CD4-positive, alpha-beta T cell treated with Interleukin-4 for 1 hour (primary cell): ENCODE measurements around the gene MIOX.
A peak's percentile ranks its signal among the peaks of the same experiment; 100 is the strongest.

ENCODE experiments used
- DNase-seq, 2 donors: peaks; one replicate each; pipeline ENCODE4 v3.0.0-alpha.2; 2020 to 2022

Gene MIOX

DNA sequence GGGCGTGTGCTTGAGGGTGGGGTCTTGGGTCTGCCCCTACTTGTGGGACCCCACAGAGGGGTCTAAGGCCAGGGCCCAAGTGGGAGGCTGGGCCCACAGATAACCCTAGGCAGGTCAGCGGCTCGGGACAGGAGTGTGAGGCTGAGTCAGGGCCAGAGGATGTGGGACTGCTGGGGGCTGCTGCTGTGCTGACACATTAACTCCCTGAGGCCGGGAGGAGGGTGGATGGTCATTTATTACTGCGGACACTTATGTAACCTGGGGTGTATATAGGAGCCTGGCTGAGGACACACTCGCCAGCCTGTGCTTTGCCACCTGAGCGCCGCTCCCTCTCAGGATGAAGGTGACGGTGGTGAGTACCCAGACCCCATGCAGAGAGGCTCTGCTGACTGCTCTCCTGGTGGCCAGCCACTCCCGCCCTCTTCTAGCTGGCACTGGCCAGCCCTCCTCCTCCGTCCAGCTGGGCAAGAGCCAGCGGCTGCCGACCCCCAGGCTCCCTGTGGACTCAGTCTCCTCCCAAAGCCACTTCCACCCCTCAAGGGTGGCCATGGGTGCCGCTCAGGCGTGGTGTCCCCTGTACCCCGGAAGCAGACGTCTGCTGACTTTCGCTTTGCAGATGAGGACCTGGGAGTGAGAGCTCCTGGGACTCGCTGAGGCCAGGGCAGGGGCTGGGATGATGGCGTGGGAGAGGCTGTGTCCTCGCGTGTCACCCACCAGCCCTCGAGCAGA is at the start of gene MIOX:
Gene MIOX, plus strand, starts transcription at position 299 of the 729 bp plus-strand sequence. Its CDS starts 39 bp downstream, at position 338.
- no peak for DNase-seq

DNA sequence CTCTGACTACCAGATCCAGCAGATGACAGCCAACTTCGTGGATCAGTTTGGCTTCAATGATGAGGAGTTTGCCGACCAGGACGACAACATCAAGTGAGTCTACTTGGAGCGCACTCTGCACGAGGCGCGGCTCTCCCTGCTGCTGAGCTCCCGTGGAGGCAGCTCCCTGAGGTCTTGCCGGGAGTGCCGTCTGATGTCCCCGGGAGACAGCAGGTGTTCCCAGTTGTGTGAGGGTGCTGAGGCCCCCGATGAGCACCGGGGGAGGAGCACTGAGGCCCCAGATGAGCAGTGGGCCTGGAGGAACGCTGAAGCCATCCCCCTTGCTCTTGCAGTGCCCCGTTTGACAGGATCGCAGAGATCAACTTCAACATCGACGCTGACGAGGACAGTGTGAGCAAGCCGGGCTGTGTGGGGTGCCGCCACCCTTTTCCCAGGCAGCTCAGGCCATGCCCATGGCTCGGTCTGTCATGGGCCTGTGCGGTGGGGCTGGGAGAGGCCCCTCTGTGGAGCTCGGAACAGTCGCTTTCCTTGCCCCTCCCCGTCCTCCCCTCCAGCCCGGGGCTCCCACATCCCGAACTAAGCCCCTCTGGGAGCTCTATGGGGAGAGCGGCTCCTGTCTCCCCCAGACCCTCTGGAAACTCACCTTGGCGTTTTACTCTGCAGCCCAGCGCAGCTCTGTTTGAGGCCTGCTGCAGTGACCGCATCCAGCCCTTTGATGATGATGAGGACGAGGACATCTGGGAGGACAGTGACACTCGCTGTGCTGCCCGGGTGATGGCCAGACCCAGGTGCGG is 49.0 kb upstream of the MIOX start:
- DNase-seq, result no peak

DNA sequence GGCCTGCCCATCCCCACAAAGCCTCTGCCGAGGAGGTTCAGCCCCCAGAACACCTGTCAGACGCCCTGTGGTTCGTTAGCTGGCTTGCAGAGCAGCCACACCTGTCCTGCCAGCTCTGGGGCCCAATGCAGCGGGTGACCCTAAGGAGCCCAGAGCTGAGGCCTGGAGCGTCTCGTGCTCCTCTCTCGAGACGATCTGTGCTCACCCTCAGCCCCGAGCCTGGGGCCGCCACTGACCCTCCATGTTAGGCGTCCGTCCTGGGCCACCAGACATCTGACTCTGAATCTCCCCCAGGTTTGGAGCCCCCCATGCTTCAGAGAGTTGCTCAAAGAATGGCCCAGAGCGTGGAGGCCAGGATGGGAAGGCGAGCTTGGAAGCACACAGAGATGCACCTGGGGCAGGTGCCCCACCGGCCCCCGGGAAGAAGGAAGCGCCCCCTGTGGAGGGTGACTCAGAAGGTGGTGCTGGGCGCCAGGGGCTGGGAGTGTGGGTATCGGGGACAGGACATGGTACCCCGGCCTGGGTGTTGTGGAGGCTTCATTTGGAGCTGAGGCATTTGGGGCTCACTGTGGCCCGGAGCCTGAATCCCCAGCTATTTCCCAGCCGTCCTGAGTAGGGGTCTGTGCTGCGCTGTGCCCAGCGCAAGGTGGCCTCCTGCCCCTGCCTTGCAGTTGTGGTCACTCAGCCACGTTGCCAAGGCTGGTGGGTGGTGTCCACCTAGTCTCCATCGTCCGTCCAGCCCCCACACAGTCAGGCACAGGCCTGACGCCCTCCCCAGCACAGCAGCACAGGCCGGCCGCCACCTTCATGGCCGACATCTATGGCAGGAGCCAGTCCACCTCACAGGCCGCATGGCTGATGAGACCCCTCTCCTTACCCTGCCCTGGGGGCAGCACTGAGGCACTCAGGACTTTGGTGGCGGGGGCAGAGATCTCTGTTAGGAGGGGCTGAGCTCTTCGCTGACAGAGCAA is 48.1 kb upstream of the MIOX start:
- DNase-seq, result no peak

DNA sequence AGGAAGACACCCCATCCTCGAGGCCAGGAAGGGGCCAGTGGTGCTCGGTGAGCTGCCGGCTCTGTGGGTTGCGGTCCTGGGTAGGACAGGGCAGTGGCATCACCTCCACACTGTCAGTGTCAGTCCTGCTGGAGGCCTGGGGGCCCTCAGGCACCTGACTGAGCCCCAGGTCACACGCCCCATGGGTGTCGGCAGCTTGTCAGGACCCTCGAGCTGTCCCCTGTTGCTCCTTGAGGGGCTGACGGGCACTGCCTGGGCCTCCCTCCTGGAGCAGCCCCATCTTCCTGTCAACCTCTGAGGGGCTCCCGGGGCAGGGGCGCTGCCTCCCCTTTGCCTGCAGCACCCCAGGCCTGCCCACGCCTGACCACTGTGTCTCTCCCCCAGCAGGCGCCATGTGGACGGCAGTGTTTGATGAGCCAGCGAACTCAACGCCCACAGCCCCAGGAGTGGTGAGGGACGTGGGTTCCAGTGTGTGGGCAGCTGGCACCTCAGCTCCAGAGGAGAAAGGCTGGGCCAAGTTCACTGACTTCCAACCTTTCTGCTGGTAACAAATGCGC is 47.3 kb upstream of the MIOX start:
- DNase-seq, result no peak

DNA sequence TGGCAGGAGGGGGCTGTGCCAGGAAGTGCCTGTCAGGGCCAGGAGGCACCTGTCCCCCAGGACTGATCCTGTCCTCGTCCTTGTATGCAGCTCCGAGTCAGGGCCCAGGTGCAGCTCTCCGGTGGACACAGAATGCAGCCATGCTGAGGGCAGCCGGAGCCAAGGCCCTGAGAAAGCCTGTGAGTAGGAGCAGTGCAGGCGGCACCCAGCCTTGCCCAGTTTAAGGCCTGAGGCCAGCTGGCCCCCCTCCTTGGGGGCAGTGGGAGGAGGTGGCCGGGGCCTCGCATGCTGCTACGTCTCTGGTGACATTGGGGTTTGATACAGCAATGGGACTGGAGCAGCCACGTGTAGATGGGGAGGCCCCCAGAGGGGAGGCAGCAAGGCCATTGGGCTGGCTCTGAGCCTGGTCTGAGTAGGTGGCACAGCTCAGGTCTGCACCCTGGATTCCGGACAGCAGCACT is 46.8 kb upstream of the MIOX start:
- no peak for DNase-seq

- no peak for DNase-seq
These were observed 46.0 kb upstream of the MIOX start for GRCh38 chr22:50440544-50441249.

DNA sequence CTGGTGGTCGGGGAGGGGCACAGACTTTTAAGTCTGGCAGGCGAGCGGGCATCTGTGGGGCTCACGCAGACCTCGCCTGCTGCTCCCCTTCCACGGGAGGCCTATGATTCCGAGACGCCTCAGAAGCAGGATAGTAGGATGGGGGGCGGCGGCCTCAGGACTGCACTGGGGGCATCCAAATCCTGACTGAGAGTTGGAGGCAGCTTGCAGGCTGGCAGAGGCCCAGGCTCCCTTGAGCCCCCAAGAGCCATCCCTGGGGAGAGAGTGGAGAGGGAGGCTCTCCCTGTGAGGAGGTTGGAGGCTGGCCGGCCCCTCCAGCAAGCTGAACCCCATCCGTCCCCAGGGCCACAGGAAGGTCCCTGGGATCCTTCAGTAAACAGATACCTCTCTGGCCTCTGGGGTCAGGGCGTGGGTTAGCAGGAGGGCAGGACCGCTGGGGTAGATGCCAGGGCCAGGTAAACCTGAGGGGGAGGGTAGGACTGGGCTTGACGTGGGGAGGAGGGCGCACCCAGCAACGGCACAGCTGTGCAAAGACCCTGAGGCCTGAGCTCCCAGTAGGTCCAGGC is 45.1 kb upstream of the MIOX start:
- DNase-seq, result no peak

GRCh38 chr22:50443197-50443596 is 43.5 kb upstream of the MIOX start:
- DNase-seq, result no peak

DNA sequence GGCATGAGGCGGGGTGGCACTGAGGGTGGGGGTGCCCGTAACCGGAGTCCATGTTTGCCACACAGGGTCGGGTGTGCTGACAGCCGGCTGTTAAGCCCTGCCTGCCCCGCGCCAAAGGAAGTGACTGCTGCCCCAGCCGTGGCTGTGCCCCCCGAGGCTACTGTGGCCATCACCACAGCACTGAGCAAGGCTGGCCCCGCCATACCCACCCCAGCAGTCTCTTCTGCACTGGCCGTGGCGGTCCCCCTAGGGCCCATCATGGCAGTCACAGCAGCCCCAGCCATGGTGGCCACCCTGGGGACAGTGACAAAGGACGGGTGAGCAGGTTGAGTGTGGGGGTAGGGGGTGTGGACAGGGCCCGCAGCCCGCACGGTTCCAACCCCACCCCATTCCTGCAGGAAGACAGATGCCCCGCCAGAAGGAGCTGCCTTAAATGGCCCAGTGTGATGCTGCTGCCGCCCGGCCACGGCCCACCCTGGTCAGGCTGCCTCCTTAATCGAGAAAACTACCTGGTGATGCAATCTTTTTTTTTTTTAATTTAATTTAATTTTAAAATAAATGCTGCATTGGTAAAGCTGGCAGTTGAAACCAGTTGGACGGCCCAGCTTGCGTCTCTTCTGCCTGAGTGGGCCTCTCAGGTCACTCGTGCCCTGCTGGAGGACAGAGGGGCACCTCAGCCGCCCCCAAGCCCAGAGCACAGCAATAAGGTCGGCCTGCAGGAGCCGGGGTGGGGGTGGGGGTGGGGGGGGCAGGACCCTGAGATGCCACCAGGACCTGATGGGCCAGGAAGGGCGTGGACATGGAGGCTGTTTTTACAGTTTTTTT is 42.6 kb upstream of the MIOX start:
- no peak for DNase-seq

GRCh38 chr22:50444663-50445062 is 42.0 kb upstream of the MIOX start:
- DNase-seq, result no peak

- peak; percentile 46 to 56 for DNase-seq
These were observed 41.4 kb upstream of the MIOX start for GRCh38 chr22:50445071-50445879.

DNA sequence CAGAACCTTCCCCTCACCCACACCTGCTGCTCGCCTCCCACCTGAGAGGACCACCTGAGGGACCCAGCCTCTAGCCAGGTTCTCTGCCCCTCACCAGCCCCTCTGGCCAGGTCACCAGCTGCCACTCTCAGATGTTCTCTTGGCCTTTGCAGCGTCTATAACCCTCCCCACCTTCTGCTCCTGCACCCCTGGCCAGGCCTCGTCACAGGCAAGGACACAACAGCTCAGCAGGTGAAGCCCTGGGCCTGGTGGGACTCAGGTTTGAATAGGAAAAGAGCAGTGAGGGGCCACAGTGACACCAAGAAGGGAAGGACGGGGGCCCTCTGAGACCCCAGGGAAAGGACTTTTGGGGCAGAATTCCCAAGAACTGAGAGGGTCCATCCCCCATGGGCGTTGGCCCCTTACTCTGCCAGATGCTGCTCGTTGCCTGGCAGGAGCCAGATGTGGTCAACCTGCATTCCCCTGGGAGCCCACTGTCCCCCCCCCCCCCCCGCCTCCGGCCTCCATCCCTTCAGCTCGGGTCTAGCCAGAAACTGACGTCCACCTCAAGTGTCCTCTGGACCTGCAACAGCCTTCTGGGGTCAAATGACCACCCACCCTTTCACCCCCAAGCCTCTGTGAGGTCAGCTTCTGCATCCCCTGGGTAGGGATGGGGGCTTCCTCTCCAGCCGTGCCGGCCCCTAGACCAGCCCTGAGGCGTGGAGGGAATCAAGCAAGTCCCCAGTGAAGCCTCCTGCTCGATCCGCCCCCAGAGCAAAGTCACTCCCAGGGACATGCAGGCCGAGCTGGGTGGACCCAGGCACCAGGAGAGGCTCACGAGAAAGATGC is 40.6 kb upstream of the MIOX start:
- no peak for DNase-seq

- DNase-seq, result no peak
These were observed 39.7 kb upstream of the MIOX start for GRCh38 chr22:50446708-50447575.

DNA sequence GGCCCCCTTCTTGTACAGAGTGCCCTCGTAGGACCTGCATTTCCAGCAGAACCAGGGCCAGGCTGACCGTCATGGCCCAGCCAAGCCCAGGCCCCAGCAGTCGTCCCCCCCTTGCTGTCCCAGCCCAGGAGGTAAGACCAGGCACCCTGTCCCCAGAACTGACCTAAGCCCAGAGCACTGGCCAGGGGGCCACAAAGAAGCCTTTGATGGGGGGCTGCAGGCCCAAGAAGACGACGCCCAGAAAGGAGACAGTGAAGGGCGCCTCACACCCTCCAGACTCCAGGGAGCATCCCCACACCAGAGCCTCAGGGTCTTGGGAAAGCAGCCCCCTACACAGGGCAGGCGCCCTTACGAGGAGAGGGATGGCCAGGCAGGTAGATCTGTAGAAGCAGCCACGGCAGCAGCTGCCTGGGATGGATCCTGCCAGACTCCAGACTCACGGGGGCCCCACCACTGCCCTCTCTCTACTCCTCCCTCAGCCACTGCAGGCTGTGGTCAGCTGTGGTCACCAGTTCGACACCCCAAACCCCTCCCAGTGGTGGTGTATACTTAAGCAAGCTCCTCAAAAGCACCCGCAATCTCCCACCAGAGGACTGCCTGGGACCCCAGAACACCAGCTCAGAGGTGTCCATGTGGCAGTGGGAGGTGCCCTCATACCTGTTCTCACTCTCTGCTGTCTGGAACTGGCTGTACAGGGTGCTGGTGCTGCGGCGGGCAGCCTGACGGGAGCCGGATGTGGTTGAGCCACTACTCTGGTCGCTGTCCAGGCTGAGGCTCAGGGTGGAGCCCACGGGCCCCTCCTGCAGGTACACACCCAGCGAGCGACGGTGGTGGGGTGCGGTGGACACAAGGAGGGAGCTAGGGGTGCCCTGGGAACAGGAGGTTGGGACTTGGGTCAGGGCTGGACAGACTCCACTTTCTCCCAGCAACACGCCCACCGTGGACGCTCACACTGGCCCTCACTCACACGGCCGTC is 38.8 kb upstream of the MIOX start:
- no peak for DNase-seq

DNA sequence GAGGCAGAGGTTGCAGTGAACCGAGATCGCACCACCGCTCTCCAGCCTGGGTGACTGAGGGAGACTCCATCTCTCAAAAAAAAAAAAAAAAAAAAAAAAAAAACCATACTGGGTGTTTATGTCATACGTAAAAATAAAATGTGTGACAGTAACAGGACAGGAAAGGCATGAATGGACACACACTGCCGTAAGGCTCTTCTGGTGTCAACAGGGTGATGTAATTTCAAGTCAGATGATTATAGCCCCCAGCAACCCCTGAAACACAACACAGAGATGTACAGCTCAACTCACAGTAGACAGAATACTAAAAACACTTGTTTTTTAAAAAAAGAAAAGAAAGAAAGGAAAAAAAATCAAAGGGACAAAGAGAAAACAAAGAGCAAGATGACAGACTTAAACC is 34.0 kb upstream of the MIOX start:
- no peak for DNase-seq

DNA sequence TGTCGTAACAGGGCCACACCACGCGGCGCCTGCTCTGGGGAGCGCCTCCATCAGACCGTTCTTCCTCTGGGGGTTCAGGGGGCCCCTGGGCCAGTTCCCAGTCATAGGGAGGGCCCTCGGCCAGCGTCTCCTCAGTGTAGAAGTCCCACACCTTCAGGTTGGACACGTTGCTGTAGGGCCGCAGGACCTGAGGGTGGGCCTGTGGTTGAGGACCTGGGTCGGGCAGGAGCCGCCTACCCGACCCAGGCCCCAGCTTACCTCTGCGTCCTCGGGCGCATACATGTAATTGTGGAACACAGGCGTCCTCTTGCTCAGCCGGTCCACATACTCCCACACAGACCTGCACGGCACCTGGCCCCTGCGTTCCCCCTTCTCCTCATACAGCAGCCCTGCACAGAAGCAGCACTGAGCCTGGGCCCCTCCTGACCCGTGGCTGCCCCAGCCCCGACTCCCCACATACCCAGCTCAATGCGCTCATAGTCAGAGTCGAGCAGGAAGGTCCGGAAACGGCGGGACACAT is 32.0 kb upstream of the MIOX start:
- no peak for DNase-seq
